ENCODE measurements around the gene LVRN.

LVRN gene

GRCh38 chr5:115962565-115963402 is 509 bp downstream of the LVRN start:
- peak in 1 of 2 experiments; percentile 36 for DNase-seq

- no peak for DNase-seq
Observed at GRCh38 chr5:115963566-115963965, 1.3 kb downstream of the LVRN start.

DNA sequence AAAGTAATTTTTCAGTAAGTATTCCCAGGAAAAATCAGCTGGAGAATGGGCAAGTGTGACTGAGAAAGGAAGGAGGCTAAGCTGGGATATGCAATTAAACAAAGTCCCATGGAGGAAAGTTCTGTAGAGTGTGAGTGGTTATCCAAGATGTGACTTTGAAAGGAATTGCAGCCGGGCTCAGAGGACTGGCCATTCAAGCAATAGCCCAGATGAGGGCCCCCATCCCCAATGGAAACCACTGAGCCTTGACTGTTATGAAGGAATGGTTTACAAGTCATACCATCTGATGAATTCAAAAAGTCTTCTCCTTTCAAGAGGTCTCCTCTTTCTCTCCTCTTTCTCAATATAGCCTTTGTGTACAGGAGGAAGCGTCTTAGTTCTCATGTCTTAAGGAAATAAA is 6.5 kb downstream of the LVRN start:
- DNase-seq = no peak

DNA sequence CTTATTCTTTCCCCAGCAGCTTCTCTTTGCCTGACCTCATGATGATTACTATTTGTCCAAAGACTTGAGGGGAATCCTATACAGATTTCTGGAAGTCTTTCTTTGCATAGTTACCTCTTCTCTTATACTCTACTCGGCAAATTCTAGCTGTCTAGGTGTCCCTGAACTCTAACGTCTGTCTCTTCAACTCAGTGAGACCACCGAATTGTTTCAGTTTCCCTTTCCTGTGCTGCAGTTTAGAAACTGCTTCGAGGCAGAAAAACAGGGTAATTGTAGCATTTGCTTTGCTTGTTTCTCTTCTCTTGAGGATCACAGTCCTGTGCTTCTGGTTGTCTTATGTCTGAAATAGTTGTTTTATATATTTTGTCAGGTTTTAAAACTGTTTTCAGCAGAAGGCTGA is 14.8 kb downstream of the LVRN start:
- no peak for DNase-seq

DNA sequence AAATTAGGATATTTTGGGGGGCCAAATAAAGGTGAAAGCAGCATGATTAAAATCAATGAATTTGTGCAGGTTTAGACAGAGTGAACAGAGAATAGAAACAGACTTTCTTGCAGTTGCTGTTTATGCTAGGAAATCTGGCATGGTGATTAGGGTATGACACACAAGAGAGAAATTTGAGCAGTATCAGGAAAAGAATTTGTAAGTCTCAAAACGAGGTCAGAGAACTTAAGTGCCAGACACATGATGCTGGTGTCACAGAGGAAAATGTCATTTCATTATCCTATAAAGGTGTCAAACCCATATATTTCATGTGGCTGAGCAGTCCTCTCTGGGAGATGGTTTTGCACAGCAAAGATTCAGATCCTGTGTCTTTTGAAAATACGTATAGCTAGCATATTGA is 15.7 kb downstream of the LVRN start:
- no peak for DNase-seq

- no peak for DNase-seq
Observed at GRCh38 chr5:115978779-115979178, 16.5 kb downstream of the LVRN start.

DNA sequence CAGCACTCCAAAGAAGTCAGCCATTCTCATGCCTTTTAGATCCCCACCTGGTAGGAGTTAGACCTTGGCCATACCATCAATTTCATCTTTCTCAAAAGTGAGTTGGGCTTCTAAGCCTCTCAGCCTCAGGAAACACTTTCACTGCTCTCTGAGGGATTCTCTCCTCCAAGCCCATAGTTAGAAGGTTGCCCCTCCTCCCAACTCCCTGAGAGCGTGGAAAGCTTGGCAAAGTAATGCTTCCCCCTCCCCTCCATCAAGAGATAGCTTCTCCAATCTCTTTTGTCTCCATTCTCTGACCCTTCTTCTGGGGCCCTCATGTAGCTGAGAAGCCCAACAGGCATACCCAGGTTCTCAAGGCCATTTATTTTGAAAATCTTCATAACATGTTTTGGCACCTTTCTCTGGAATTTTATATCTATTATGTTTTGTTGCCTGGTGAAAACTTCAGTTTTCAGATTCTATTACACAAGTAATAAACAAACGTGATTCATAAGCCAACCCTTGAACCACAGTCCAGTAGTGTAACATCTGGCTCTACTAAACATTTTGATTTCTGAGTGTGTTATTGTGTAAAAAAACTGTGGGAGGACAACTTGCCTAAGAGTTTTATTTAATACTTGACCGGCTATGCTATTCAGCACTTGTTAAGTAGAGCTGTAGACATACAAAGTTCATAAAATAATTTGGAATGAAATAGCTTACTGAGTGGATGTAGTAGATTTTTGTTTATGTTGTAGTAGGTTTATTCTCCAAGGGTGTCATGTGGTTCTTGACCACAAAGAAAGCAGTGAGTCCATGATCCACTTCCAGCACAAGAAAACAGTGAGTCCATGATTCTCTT is 17.1 kb downstream of the LVRN start:
- no peak for DNase-seq

- DNase-seq = no peak
Observed at GRCh38 chr5:115983519-115983918, 21.2 kb downstream of the LVRN start.

DNA sequence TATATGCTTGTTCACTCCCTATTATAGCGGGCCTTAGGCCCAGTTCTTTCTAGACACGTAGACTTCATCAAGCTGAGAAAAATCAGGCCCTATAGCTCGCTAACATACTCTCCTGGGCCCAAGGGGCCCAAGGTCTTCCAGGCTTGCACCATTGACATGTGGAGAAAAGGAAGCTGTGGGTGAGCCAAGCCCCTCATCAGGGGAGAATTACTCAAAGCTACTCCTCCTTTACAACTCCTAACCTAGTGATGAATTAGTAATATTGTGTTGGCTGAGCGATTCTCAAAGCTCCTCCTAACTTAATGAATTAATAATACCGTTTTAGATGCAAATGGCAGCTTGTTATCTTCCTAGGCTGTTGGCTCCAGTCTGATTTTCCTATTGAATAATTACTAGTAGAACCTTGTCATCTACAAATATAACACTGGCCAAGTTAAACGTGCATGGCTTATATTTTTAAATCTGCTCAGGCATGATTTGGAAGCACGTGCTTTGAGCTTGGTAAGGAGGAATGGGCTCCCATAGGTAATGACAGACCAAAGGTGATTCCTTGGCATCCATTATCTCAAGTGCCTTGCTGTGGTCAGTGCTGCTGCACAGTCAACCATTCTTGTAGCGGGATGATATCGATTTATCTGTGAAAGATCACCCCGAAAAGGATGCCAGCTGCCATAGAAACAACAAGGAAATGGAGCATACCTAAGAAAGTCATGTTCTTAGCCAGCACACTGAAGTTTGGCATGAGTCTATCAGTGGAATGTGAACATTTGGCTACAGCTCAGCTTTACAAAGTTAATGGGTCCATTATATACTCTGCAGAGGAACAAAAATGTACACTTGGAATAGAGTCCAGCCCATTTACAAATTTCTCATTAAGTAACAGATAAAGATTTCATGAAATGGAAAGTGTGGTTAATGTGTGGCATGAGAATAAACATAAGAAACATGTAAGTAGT is 23.8 kb downstream of the LVRN start:
- no peak for DNase-seq

DNA sequence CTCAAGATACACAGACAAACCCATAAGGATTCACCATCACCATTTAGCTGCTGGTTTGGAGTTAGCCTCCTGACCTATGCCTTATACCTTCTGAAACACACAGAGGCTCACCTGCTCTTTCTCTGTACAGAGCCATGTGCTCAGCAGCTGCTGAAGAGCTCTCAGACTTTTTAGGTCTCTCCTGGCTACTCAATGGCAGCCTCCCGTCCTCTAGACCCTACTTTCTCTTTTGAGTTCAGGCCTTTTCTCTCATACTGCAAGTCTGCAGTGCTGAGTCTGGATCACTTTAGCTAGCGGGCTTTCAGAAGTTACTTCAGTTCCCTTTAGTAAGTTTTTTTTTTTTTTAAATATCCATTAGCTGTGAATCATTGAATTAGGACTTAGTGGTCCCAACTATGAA is 25.7 kb downstream of the LVRN start:
- DNase-seq = no peak

DNA sequence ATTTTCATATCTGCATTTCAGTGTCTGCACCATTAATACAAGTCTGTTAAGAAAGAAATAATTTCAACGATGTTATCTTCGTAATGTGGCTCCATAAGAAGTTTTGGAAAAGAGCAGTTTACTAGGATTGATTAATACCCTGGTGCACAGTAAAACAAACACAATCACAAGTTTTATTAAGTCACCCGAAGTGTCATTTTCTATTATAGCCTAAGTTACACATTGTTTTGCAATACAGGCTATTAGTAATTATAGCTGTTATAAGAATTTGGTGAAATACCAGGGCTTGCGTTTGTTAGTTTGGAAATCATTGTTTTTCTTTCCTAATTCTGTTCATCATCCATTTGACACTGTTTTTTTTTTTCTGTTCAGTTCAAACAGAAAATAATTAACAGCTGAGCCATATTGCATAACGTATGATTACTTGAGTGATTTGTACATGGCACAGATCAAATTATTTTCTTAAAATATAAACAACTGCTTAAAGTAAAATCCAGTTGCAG is 30.6 kb downstream of the LVRN start:
- DNase-seq = no peak

DNA sequence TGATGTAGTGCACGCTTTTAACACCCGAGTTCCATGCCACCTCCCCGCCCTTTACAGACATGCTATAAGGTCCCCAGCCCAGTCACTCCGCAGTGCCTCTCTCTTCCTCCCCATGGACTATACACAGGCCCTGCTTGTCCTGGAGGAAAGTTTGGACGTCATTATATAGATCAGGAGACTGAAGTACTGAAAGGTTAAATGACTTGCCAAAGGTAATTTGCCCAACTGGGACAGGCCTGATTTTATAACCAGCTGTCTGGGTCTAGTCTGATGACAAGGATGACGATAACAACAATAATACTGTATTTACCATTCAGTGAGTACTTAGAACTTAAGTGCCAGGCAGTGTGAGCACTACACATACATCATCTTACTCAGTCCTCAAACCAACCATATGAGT is 33.1 kb downstream of the LVRN start:
- no peak for DNase-seq

DNA sequence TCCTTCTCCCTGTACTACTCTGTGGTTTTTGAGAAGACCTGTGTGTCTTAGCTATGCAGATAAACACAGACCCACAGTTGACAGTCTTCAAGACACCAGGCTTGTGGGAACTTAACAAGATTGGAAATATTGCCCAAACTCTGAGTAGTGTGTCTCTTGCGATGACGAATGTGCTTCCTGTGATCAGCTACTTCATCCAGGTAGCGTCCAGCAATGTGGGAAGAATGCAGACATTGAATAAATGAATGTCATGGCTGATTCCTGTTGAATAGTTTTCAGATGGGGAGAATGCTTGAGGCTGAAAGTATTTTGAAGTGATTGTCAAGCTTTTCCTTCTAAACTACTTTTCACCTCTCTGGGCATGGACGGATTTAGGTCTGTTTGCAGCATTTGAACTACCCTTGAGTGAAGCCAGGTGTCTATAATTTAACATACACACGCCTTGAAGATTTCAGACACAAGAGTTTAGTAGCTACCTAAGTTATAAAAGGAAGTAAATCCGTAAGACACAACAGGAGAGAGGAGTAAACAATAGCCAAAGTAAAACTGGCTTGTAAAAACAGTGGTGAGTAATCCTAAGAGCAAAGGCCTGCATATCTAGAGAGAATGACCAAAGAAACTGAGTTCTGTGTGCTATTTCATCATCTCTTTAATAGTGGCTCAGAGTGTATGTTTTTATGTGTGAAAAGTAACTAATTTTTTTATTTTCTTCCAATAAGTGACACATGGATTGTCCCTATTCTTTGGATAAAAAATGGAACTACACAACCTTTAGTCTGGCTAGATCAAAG is 40.0 kb downstream of the LVRN start:
- DNase-seq = no peak

- DNase-seq = no peak
Observed at GRCh38 chr5:116004248-116004647, 42.0 kb downstream of the LVRN start.

GRCh38 chr5:116009806-116010205 is 47.5 kb downstream of the LVRN start:
- no peak for DNase-seq

GRCh38 chr5:116011046-116011445 is 48.8 kb downstream of the LVRN start:
- no peak for DNase-seq

DNA sequence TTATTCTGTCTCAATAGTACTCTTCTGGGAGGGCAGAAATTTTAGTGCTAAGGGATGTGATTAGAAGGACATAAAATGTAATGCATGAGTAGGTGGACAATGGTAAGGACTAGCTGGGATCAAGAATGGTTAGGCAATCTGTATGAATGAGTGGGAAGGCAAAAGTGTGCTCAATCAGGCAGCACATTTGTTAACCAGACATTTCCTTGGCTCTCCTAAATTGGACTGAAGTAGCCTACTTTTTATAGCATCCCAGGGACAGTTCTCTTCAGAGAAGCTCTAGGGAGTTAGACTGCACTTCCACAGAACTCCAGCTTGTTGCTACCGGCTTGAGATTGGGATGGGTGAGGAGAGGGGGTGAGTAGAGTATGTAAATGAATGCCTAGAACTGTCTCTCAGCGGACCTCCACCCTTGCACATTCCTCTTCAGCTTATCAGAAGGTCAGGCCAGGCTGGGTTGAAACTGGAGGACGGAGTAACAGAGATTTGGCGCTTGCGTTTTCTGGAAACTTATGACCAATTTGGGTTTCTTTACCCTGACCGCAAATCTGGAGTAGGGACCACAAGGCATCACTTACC is 51.0 kb downstream of the LVRN start:
- no peak for DNase-seq

- no peak for DNase-seq
Observed at GRCh38 chr5:116013936-116014335, 51.7 kb downstream of the LVRN start.

GRCh38 chr5:116023619-116024018 is 61.3 kb downstream of the LVRN start:
- no peak for DNase-seq

DNA sequence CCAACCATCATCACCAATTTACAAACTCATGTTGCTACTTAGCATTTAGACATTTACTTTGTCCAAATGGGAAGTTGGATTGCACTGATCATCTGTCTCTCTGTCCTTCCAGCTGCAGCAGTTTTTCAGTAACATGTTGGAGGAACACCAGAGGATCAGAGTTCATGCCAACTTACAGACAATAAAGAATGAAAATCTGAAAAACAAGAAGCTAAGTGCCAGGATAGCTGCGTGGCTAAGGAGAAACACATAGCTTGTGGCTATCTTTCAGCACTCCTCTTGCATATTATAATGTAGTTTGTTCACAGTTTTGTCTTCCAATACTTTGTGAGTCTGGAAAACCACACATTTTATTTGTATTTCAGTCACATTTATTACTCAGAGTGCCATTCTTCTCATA is 63.6 kb downstream of the LVRN start:
- no peak for DNase-seq

GRCh38 chr5:116032094-116032517 is 69.8 kb downstream of the LVRN start, which contains the start of gene ARL14EPL:
Gene ARL14EPL, plus strand, starts transcription at chr5:116032472. Its CDS starts 18,994 bp downstream, at chr5:116051466.
- no peak for DNase-seq
